NCI-H1694 (cell line): ENCODE measurements around the gene RRAD.

ENCODE experiments used
- DNase-seq: peaks from one replicate; lab custom pipeline; 2025; lab: John Stamatoyannopoulos, UW

Gene RRAD

GRCh38 chr16:66881014-66881417, 44.3 kb downstream of the RRAD start:
- no peak for DNase-seq

- DNase-seq: peak; percentile 82
These were observed 44.9 kb downstream of the RRAD start, which contains the start of gene PDP2 for GRCh38 chr16:66880288-66881013. TSS of gene PDP2 (plus strand) at chr16:66880515. CDS start at chr16:66884285, 3,770 bp downstream.

GRCh38 chr16:66878067-66878466, 47.3 kb downstream of the RRAD start:
- DNase-seq: no peak

GRCh38 chr16:66874079-66874775, 51.1 kb downstream of the RRAD start:
- DNase-seq: no peak

GRCh38 chr16:66873685-66874055, 51.7 kb downstream of the RRAD start:
- DNase-seq: no peak

GRCh38 chr16:66872943-66873684, 52.2 kb downstream of the RRAD start:
- DNase-seq: peak; percentile 41

GRCh38 chr16:66872559-66872942, 52.8 kb downstream of the RRAD start:
- DNase-seq: no peak

GRCh38 chr16:66871840-66872239, 53.5 kb downstream of the RRAD start:
- DNase-seq: no peak
